HL-60 (cell line): ENCODE results near the gene KCTD4.

Experiments
- CTCF ChIP-seq: IDR thresholded peaks from one replicate; pipeline ENCODE4 v1.5.1; 2011; ENCODE audit warnings: low read length, control low read depth, inconsistent platforms; ENCODE audit not compliant: insufficient read depth
- GABPA ChIP-seq: IDR thresholded peaks from 2 replicates; pipeline ENCODE4 v1.6.1; 2012; ENCODE audit warnings: low read depth

- TF ChIP-seq CTCF = no peak
- no peak for TF ChIP-seq GABPA
Measured at GRCh38 chr13:45143346-45143751, 57.5 kb downstream of the KCTD4 start.
